Chondrocyte (in vitro differentiated cells): Measurements from ENCODE around the gene MEOX1. TPM values are rescaled to one million over a fixed set of nuclear protein-coding genes. Genes with fewer than 3 reads are reported as not detected.

Experiments
- DNase-seq: peaks from one replicate; pipeline ENCODE4 v3.0.0; 2021; ENCODE audit warnings: mixed read lengths, low spot score
- H3K27ac Mint-ChIP-seq: one replicate; pipeline ENCODE4 v1.8.0; 2021; ENCODE audit warnings: mild to moderate bottlenecking, moderate library complexity, mixed read lengths; ENCODE audit not compliant: unreplicated experiment
- H3K27me3 Mint-ChIP-seq: 2 replicates; pipeline ENCODE4 v1.8.0; 2021; ENCODE audit warnings: low read depth, mixed read lengths
- H3K36me3 Mint-ChIP-seq: 2 replicates; pipeline ENCODE4 v1.8.0; 2021; ENCODE audit warnings: low read depth, mixed read lengths
- H3K4me1 Mint-ChIP-seq: 2 replicates; pipeline ENCODE4 v1.8.0; 2021; ENCODE audit warnings: low read depth, mild to moderate bottlenecking, mixed read lengths
- H3K4me3 Mint-ChIP-seq: one replicate; pipeline ENCODE4 v1.8.0; 2021; ENCODE audit warnings: mild to moderate bottlenecking, moderate library complexity, mixed read lengths; ENCODE audit not compliant: unreplicated experiment
- H3K9me3 Mint-ChIP-seq: 2 replicates; pipeline ENCODE4 v1.8.0; 2021; ENCODE audit warnings: low read depth, mixed read lengths
- total RNA-seq: library from RNA; stranded (reverse); gene quantifications from 3 replicates; pipeline ENCODE4 v1.2.1, GENCODE V29; 2021
- TF ChIP-seq, protein P1 (sequence below): fragments of 200-600 bp; sonication (generic); IDR thresholded peaks from 2 replicates; pipeline ENCODE4 v1.5.0; 2021; ENCODE audit warnings: antibody characterized with exemption, mild to moderate bottlenecking, moderate library complexity

The MEOX1 gene
- total RNA-seq, 1 donor from 2014 or later: 0.07 TPM

GRCh38 chr17:43680461-43680860, 18.7 kb upstream of the MEOX1 start:
- H3K4me1 Mint-ChIP-seq: peaks cover 13% of the 10 kb centered on the region
- TF ChIP-seq, protein P1, sequence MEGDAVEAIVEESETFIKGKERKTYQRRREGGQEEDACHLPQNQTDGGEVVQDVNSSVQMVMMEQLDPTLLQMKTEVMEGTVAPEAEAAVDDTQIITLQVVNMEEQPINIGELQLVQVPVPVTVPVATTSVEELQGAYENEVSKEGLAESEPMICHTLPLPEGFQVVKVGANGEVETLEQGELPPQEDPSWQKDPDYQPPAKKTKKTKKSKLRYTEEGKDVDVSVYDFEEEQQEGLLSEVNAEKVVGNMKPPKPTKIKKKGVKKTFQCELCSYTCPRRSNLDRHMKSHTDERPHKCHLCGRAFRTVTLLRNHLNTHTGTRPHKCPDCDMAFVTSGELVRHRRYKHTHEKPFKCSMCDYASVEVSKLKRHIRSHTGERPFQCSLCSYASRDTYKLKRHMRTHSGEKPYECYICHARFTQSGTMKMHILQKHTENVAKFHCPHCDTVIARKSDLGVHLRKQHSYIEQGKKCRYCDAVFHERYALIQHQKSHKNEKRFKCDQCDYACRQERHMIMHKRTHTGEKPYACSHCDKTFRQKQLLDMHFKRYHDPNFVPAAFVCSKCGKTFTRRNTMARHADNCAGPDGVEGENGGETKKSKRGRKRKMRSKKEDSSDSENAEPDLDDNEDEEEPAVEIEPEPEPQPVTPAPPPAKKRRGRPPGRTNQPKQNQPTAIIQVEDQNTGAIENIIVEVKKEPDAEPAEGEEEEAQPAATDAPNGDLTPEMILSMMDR: no peak
- H3K4me3 Mint-ChIP-seq: no peak overlapping the region
- H3K27ac Mint-ChIP-seq: no peak overlapping the region
- H3K9me3 Mint-ChIP-seq: no peaks in the 10 kb centered on the region
- H3K27me3 Mint-ChIP-seq: no peaks in the 10 kb centered on the region
- no peak for DNase-seq
- no peaks in the 10 kb centered on the region for H3K36me3 Mint-ChIP-seq

DNA sequence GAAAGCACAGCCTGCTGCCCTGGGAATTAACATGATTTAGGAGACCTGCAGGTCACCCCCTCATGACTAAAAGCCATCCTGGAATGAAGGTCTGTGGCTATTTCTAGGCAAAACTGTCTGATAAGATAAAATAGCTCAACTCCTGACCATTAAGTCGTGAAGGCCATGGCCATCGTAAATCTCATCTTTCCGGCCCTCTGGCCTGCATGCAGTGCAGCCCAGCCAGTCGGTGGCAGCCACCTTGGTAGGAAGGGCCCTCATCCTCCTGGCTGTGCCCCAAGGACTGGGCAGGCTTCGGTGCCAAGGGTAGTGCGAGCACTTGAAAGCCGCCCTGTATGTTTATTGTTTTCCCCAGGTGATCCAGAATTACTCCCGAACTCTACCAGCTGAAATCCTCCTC, 18.2 kb upstream of the MEOX1 start:
- Mint-ChIP-seq H3K9me3 (no peaks in the 10 kb centered on the region), H3K27ac (no peak overlapping the region), H3K4me3 (no peak overlapping the region), H3K36me3 (no peaks in the 10 kb centered on the region), H3K4me1 (peaks cover 13% of the 10 kb centered on the region), H3K27me3 (no peaks in the 10 kb centered on the region)
- no peak for DNase-seq
- TF ChIP-seq, protein P1: no peak

DNA sequence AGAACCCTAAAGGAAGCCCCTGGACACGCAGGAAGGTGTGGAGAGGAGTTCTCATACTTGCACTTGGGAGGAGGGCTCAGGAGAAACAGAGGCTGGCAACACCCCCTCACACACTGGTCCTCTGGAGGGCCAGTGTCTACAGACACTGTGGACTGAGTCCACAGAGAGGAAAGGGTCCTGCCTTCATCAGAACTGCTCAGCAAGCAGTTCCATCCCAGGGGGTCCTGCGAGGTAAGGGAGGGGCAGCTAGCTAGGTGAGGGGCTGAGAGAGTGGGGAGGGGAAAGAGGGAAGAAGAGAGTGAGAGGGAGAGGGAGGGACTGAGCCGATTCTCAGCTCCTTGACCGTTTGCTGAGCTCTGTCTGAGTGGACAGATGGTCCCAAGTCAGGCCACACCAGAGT, 17.7 kb upstream of the MEOX1 start:
- H3K4me1 Mint-ChIP-seq: peaks cover 13% of the 10 kb centered on the region
- H3K27ac Mint-ChIP-seq: no peak overlapping the region
- TF ChIP-seq, protein P1: no peak
- no peak for DNase-seq
- no peaks in the 10 kb centered on the region for H3K27me3 Mint-ChIP-seq
- no peak overlapping the region for H3K4me3 Mint-ChIP-seq
- H3K9me3 Mint-ChIP-seq: no peaks in the 10 kb centered on the region
- no peaks in the 10 kb centered on the region for H3K36me3 Mint-ChIP-seq

DNA sequence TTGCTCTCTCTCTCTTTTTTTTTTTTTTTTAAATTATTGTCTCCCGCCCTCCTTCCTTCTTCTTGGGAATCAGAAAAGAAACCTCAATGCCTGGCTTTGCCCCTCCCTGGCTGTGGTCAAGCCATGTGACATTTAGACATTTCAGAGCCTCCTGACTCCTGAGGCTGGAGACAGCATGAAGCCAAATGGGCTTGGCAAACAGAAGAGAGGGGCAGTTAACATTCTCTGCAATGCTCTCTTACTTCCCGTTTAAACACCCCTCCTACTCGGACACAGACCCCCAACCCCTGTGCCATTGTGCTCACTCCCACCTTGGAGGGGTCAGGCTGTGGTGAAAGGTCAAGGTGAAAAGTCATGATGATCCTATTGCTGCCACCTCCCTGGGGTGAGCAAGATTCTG, 14.7 kb upstream of the MEOX1 start:
- H3K4me1 Mint-ChIP-seq: peaks cover 16% of the 10 kb centered on the region
- H3K36me3 Mint-ChIP-seq: no peaks in the 10 kb centered on the region
- no peaks in the 10 kb centered on the region for H3K27me3 Mint-ChIP-seq
- no peak overlapping the region for H3K4me3 Mint-ChIP-seq
- H3K27ac Mint-ChIP-seq: no peak overlapping the region
- no peaks in the 10 kb centered on the region for H3K9me3 Mint-ChIP-seq
- no peak for DNase-seq
- TF ChIP-seq, protein P1: no peak

DNA sequence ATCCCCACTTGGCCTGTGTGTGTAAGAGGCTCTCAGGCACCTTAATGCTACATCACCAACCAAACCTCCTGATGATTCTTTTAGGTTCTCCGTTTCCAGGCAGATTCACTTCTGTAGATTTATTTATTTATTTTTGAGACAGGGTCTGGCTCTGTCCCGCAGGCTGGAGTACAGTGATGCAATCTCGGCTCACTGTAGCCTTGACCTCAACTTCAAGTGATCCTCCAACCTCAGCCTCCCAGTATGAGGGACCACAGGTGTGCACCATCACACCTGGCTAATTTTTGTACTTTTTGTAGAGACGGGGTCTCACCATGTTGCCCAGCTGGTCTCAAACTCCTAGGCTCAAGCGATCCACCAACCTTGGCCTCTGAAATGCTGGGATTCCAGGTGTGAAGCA, 12.7 kb upstream of the MEOX1 start:
- no peak for DNase-seq
- no peaks in the 10 kb centered on the region for H3K9me3 Mint-ChIP-seq
- no peaks in the 10 kb centered on the region for H3K36me3 Mint-ChIP-seq
- H3K27me3 Mint-ChIP-seq: no peaks in the 10 kb centered on the region
- H3K4me1 Mint-ChIP-seq: peaks cover 25% of the 10 kb centered on the region
- H3K27ac Mint-ChIP-seq: no peak overlapping the region
- no peak overlapping the region for H3K4me3 Mint-ChIP-seq
- TF ChIP-seq, protein P1: no peak
